OCI-LY7 (cell line): ENCODE data around the gene DAPK1.

ENCODE experiments used
- CTCF ChIP-seq: fragments of 200-600 bp; sonication (generic); conservative IDR thresholded peaks from 2 replicates; pipeline ENCODE4 v1.5.1; 2014; ENCODE audit warnings: mild to moderate bottlenecking, antibody characterized with exemption, low read length, moderate library complexity, mixed read lengths
- EZH2phosphoT487 ChIP-seq: fragments of 200-600 bp; sonication (generic); IDR thresholded peaks from 2 replicates; pipeline ENCODE4 v1.6.1; 2018; ENCODE audit warnings: low read depth, borderline replicate concordance, mild to moderate bottlenecking, mixed run types, antibody characterized with exemption, low read length, moderate library complexity, mixed read lengths

- no peak for TF ChIP-seq CTCF
- no peak for TF ChIP-seq EZH2phosphoT487
These were observed 175.9 kb downstream of the DAPK1 start for GRCh38 chr9:87673446-87674120.
